Measurements from ENCODE around the gene SAMD1. TPM values are rescaled to one million over a fixed set of nuclear protein-coding genes. Genes with fewer than 3 reads are reported as not detected.

The SAMD1 gene
- total and polyA plus RNA-seq, 2 of the 13 experiments (the other 11 are each of a cell fraction or from before 2014, with no cell fraction given) = 17.5 to 45.0 TPM

DNA sequence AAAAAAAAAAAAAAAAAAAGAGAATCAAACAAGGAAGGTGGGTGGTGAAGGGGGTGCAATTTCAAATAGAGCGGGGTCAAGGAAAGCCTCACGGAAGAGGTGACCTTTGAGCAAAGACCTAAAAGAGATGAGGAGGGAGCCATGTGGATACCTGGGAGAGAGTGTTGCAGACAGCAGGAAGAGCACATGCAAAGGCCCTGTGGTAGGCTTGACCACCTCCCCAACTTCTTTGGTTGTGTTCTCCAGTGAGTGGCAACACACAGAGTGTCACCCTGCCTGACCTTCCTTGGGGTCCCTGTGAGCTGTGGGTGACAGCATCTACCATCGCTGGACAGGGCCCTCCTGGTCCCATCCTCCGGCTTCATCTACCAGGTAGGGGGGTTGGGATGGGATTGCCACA lies 40.0 kb downstream of the SAMD1 start (continued):
- TF ChIP-seq ZNF432 (CRISPR knock-in tag; IDR thresholded peaks at IDR 0.05; ENCODE audit: borderline replicate concordance) = no peak
- TF ChIP-seq, protein P1, sequence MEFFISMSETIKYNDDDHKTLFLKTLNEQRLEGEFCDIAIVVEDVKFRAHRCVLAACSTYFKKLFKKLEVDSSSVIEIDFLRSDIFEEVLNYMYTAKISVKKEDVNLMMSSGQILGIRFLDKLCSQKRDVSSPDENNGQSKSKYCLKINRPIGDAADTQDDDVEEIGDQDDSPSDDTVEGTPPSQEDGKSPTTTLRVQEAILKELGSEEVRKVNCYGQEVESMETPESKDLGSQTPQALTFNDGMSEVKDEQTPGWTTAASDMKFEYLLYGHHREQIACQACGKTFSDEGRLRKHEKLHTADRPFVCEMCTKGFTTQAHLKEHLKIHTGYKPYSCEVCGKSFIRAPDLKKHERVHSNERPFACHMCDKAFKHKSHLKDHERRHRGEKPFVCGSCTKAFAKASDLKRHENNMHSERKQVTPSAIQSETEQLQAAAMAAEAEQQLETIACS (CRISPR knock-in tag; IDR thresholded peaks at IDR 0.05) = no peak
- TF ChIP-seq ZNF296 (CRISPR knock-in tag; conservative IDR thresholded peaks at IDR 0.05) = no peak
- TF ChIP-seq, protein P2, sequence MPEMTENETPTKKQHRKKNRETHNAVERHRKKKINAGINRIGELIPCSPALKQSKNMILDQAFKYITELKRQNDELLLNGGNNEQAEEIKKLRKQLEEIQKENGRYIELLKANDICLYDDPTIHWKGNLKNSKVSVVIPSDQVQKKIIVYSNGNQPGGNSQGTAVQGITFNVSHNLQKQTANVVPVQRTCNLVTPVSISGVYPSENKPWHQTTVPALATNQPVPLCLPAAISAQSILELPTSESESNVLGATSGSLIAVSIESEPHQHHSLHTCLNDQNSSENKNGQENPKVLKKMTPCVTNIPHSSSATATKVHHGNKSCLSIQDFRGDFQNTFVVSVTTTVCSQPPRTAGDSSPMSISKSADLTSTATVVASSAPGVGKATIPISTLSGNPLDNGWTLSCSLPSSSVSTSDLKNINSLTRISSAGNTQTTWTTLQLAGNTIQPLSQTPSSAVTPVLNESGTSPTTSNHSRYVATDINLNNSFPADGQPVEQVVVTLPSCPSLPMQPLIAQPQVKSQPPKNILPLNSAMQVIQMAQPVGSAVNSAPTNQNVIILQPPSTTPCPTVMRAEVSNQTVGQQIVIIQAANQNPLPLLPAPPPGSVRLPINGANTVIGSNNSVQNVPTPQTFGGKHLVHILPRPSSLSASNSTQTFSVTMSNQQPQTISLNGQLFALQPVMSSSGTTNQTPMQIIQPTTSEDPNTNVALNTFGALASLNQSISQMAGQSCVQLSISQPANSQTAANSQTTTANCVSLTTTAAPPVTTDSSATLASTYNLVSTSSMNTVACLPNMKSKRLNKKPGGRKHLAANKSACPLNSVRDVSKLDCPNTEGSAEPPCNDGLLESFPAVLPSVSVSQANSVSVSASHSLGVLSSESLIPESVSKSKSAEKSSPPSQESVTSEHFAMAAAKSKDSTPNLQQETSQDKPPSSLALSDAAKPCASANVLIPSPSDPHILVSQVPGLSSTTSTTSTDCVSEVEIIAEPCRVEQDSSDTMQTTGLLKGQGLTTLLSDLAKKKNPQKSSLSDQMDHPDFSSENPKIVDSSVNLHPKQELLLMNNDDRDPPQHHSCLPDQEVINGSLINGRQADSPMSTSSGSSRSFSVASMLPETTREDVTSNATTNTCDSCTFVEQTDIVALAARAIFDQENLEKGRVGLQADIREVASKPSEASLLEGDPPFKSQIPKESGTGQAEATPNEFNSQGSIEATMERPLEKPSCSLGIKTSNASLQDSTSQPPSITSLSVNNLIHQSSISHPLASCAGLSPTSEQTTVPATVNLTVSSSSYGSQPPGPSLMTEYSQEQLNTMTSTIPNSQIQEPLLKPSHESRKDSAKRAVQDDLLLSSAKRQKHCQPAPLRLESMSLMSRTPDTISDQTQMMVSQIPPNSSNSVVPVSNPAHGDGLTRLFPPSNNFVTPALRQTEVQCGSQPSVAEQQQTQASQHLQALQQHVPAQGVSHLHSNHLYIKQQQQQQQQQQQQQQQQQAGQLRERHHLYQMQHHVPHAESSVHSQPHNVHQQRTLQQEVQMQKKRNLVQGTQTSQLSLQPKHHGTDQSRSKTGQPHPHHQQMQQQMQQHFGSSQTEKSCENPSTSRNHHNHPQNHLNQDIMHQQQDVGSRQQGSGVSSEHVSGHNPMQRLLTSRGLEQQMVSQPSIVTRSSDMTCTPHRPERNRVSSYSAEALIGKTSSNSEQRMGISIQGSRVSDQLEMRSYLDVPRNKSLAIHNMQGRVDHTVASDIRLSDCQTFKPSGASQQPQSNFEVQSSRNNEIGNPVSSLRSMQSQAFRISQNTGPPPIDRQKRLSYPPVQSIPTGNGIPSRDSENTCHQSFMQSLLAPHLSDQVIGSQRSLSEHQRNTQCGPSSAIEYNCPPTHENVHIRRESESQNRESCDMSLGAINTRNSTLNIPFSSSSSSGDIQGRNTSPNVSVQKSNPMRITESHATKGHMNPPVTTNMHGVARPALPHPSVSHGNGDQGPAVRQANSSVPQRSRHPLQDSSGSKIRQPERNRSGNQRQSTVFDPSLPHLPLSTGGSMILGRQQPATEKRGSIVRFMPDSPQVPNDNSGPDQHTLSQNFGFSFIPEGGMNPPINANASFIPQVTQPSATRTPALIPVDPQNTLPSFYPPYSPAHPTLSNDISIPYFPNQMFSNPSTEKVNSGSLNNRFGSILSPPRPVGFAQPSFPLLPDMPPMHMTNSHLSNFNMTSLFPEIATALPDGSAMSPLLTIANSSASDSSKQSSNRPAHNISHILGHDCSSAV (CRISPR knock-in tag; IDR thresholded peaks at IDR 0.05; ENCODE audit: borderline replicate concordance) = no peak
